HG03442 (cell line): ENCODE measurements around the gene STX8.
"Not testable (repeated sequence)": the region's sequence is repeated elsewhere in the genome, so short reads cannot be mapped to it uniquely, and the experiment has no call there.

Experiments
- ATAC-seq: cut with Tn5 transposase; IDR thresholded peaks from one replicate; pipeline ENCODE4 v1.9.1; 2021; ENCODE audit warnings: mild to moderate bottlenecking, moderate library complexity; ENCODE audit not compliant: unreplicated experiment

STX8 gene

GRCh38 chr17:9512323-9513168 lies 63.1 kb downstream of the STX8 start:
- ATAC-seq, result no peak

GRCh38 chr17:9509236-9509816 lies 66.3 kb downstream of the STX8 start:
- ATAC-seq, result no peak

GRCh38 chr17:9499041-9499440 lies 76.6 kb downstream of the STX8 start:
- no peak for ATAC-seq

- no peak for ATAC-seq
Measured at GRCh38 chr17:9498490-9498889, 77.1 kb downstream of the STX8 start.

GRCh38 chr17:9488556-9488955 lies 87.1 kb downstream of the STX8 start:
- no peak for ATAC-seq

- no peak for ATAC-seq
Measured at GRCh38 chr17:9487406-9487805, 88.2 kb downstream of the STX8 start.

- ATAC-seq, result no peak
Measured at GRCh38 chr17:9484789-9485188, 90.8 kb downstream of the STX8 start.

- ATAC-seq, result no peak
Measured at GRCh38 chr17:9479964-9480363, 95.7 kb downstream of the STX8 start.

- ATAC-seq, result no peak
Measured at GRCh38 chr17:9478889-9479288, 96.7 kb downstream of the STX8 start.

GRCh38 chr17:9475101-9475658 lies 100.4 kb downstream of the STX8 start:
- no peak for ATAC-seq

GRCh38 chr17:9473711-9474110 lies 101.9 kb downstream of the STX8 start:
- no peak for ATAC-seq

GRCh38 chr17:9472541-9472940 lies 103.1 kb downstream of the STX8 start:
- ATAC-seq, result no peak

GRCh38 chr17:9472094-9472493 lies 103.5 kb downstream of the STX8 start:
- ATAC-seq, result no peak

- peak; percentile 34 for ATAC-seq
Measured at GRCh38 chr17:9470171-9470570, 105.4 kb downstream of the STX8 start.

- ATAC-seq, result no peak
Measured at GRCh38 chr17:9468937-9469336, 106.7 kb downstream of the STX8 start.

- no peak for ATAC-seq
Measured at GRCh38 chr17:9468532-9468931, 107.1 kb downstream of the STX8 start.

GRCh38 chr17:9467518-9467917 lies 108.1 kb downstream of the STX8 start:
- ATAC-seq, result no peak

- no peak for ATAC-seq
Measured at GRCh38 chr17:9465210-9465921, 110.3 kb downstream of the STX8 start.

- no peak for ATAC-seq
Measured at GRCh38 chr17:9457005-9457404, 118.6 kb downstream of the STX8 start.

- ATAC-seq, result no peak
Measured at GRCh38 chr17:9456330-9456729, 119.3 kb downstream of the STX8 start.

GRCh38 chr17:9451934-9452333 lies 123.7 kb downstream of the STX8 start:
- no peak for ATAC-seq

GRCh38 chr17:9447298-9447697 lies 128.3 kb downstream of the STX8 start:
- not testable (repeated sequence) for ATAC-seq
